Measurements from ENCODE around the gene ATP8B1.

GRCh38 chr18:57660961-57661360 lies 142.2 kb downstream of the ATP8B1 start:
- no peak for TF ChIP-seq EZH2 (IDR thresholded peaks at IDR 0.05; ENCODE audit: low read depth, low read length, severe bottlenecking)
- no peak for TF ChIP-seq EGR1 (IDR thresholded peaks at IDR 0.05; ENCODE audit: borderline replicate concordance, low read depth, low read length)
- TF ChIP-seq CTCF (IDR thresholded peaks at IDR 0.05; ENCODE audit: control extremely low read depth in 1 of 3, insufficient read depth in 1 of 3, low read depth in 1 of 3, low read length in 3 of 3) = no peak
- TF ChIP-seq TCF12 (IDR thresholded peaks at IDR 0.05; ENCODE audit: low read depth, low read length) = no peak
- no peak for TF ChIP-seq CEBPB (IDR thresholded peaks at IDR 0.05; ENCODE audit: low read depth, low read length)
- TF ChIP-seq CHD7 (IDR thresholded peaks at IDR 0.05; ENCODE audit: insufficient replicate concordance, low read length) = no peak
- no peak for TF ChIP-seq ZNF274 (IDR thresholded peaks at IDR 0.05; ENCODE audit: borderline replicate concordance, extremely low read depth, low read length)
- TF ChIP-seq TEAD4 (IDR thresholded peaks at IDR 0.05; ENCODE audit: low read depth, low read length) = no peak
- no peak for TF ChIP-seq POLR2A (IDR thresholded peaks at IDR 0.05; ENCODE audit: control extremely low read depth in 1 of 2, low read depth in 2 of 2, low read length in 2 of 2)

Measured in H1 (cell line).